GM21619 (cell line): ENCODE measurements around the gene NR2F2.

Source experiments
- ATAC-seq: cut with Tn5 transposase; IDR thresholded peaks from one replicate; pipeline ENCODE4 v1.9.1; 2021; ENCODE audit not compliant: unreplicated experiment

The NR2F2 gene

DNA sequence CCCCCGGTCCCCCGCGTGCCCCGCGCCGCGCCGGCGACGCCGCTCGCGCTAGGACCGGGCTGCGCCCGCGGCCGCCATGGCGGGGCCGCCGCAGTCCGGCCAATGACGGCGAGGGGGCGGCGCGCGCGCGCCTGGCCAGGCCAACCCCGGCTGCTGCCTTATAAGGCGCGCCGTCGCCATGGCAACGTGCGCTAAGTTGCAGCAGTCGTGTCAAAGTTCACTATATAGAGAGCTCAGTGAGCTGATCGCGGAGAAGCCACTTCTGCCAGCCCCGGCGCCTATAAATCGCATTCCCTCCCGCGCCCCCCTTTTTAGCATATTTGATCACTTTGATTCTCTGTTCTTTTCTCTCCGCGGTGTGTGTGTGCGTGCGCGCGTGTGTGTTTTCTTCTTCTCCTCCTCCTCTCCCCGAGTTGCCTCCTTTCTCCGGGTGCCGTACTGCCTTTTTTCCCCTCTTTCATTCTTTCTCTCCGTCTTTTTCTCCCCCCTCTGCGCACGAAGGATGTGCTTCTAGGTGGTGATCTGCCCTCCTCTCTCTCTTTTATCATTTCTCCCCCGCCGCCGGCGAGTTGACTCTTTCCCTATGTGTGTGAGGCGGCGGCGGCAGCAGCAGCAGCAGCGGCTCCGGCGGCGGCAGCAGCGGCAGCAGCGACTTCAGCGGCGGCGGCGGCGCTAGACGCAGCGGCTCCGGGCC, at the start of gene NR2F2:
Gene NR2F2, plus strand, starts transcription at position 251 of the 694 bp plus-strand sequence. CDS start 1,406 bp downstream, outside the sequence.
- peak; percentile 68 for ATAC-seq

GRCh38 chr15:96285305-96285704, 45.2 kb upstream of the NR2F2 start:
- ATAC-seq = no peak

- no peak for ATAC-seq
Observed at GRCh38 chr15:96285729-96286254, 44.7 kb upstream of the NR2F2 start.

GRCh38 chr15:96290679-96291078, 39.8 kb upstream of the NR2F2 start:
- no peak for ATAC-seq

GRCh38 chr15:96292635-96293034, 37.9 kb upstream of the NR2F2 start:
- ATAC-seq = no peak

DNA sequence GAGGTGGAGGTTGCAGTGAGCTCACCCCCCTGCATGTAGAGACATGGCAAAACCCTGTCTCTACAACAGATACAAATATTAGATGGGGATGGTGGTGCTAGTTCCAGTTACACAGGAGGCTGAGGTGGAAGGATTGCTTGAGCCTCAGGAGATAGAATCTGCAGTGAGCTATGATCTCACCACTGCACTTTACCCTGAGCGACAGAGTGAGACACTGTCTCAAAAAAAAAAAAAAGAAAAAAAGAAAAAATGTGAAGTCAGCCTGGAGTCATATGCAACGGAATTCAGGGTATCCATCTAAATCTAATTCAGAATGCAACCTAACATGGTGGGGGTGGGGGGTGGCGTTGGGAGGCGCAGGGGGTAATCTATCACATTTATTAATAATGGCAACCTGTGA, 37.1 kb upstream of the NR2F2 start:
- ATAC-seq = no peak

GRCh38 chr15:96294766-96295165, 35.7 kb upstream of the NR2F2 start:
- ATAC-seq = no peak

- no peak for ATAC-seq
Observed at GRCh38 chr15:96296264-96296663, 34.2 kb upstream of the NR2F2 start.

DNA sequence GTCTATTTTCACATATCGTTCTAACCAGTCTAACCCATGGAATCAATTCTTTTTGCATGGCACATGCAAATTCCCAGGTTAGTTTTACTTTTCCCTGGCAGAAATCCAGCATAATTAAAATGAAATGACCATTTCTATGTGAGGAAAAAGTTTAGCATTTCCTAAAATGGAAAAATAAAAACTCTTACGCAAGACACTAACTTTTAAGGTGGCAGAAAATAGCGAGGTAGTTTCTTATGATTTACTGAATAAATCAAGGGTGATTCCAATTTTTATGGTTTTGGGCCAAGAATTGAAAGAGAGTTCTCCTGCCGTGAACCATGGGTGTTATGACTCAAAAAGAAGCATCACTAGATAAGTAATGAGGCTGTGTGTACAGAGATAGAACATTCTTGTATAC, 32.7 kb upstream of the NR2F2 start:
- no peak for ATAC-seq

DNA sequence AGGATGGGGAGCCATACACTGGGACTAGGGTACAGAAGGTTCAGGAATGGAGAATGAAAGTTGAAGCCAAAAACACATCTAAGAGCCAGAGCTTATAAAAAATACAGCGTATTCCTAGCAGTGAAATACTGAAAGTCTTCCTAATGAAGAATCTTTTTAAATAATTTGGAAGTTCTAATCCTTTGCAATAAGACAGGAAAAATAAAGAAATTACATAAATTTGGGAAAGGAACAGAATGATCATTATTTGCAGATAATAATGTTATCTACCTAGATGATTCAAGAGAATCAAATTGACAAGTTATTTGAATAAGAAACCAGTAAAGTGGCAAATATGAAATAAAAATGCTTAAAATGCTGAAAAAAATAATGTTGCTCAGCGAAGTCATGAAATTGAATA, 32.3 kb upstream of the NR2F2 start:
- no peak for ATAC-seq

DNA sequence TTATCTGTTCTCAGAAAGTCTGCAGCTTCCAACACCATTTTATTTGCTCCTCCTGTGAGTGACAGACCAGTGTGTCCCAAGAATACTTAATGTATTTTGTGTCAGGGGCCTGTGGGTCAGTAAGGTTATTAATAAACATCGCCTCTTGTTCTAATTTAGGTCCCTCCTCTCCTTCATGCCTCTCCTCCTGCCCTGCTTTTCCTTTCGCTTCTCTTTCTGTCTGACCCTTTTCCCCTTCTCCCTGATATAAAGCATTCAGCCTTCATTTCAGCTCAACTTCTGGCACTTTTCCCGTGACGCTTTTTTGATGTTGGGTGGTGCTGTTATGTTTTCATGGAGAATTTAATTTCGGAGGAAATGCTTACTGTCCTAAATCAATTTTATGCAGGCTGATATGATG, 29.7 kb upstream of the NR2F2 start:
- ATAC-seq = no peak

DNA sequence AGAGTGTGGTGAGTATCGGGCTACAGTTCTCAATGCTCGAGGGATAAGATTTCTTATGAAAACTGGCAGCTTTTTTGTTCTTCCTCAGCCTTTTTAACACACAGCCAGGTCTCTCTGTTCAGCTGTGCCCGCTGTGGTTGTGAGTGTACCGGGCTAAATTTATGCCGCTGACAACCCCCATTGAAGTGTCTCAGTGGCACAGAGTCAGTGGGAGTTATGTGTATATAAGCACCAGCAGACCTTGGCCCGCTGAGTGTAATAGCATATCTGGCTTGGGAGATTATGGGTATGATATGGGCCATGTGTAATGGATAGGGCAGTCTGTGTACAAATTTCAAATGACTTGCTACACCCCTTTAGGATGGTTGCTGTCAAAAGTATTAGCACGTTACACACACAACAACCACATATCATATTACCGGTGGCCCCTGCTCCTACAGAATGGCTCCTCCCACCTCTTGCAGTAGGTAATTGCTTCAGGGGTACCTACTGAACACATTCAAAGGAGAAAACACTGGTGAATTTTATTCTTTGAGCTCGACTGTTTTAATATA, 26.9 kb upstream of the NR2F2 start:
- ATAC-seq = no peak

GRCh38 chr15:96304839-96305238, 25.7 kb upstream of the NR2F2 start:
- no peak for ATAC-seq

GRCh38 chr15:96306321-96306720, 24.2 kb upstream of the NR2F2 start:
- ATAC-seq = no peak

DNA sequence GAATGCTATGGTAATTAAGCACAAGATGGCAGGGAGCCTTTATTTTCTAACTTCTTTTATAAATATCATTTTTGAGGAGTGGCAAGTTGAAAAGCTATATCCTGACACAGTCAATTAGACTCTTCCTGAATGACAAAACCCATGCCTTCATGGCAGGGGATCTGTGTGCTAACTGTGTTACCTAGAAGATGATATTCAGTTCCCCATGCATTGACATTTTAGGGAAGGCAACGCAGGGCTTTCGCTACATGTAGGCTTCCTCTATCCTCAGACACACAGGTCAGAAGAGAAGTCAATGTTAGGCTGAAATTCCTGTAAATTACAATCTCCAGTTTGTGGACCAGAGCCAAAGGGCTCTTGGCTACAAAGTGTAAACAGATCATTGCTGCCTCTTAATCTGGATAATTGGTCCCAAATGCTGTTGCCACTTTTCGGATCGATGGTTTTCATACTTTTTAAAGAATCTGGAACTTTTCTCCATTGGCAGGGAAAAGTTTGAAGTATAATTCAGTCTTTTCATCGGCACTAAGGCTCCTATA, 22.6 kb upstream of the NR2F2 start:
- no peak for ATAC-seq

DNA sequence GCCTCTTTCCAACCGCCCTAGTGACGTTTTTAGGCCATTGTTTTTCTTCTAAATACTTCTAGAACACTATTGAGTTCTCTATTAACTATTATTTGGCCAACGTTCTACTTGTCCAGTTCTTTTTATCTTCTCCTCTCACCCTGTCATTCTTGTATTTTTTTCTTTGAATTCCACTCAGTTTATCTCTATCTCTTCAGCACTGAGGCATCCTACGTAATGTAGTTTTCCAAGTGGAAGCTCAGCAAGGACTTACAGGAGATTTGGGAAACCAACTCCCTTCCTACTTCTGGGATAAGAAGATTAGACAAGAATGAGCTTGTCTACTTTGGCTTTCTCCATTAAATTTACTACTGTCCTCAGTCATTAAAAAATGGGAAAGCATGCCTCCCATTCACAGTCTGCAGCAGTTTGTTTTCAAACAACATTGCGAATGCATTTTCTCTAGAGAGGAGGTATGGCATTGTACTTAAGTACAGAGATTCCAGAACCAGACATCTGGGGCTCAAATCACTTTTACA, 21.3 kb upstream of the NR2F2 start:
- no peak for ATAC-seq

GRCh38 chr15:96311256-96311955, 19.1 kb upstream of the NR2F2 start:
- ATAC-seq = no peak

- ATAC-seq = no peak
Observed at GRCh38 chr15:96311956-96312294, 18.6 kb upstream of the NR2F2 start.

DNA sequence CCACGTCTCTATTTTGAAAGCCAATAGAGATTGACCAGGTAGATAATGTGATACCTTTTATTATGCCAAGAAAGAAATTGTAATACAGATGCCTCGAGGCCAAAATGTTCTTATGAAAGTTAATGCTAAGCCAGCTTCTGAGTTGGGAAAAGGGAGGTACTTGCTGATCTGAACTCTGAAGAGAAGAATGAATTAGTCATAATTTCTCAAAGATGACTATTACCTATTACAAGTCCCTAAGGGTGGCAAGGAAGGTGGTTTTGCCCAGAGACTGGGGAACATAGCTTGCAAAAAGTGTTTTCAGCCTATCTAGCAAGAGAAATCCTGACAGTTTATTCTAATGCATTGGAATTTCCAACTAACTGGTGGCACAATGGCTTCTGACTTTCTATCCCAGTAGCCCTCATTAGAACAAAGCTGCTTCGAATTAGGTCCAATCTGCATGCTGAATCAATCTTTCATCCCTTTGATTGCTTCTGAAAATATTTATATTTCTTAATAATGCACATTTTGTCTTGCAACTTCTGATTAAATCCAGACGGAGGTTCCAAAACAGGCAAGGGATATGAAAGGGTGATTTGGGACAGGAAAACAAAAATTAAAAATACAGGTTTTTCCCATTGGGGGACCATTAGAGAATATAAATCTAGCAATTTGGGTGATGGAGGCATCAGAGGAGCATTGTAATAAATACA, 17.7 kb upstream of the NR2F2 start:
- ATAC-seq = no peak

GRCh38 chr15:96314518-96314917, 16.0 kb upstream of the NR2F2 start:
- no peak for ATAC-seq

DNA sequence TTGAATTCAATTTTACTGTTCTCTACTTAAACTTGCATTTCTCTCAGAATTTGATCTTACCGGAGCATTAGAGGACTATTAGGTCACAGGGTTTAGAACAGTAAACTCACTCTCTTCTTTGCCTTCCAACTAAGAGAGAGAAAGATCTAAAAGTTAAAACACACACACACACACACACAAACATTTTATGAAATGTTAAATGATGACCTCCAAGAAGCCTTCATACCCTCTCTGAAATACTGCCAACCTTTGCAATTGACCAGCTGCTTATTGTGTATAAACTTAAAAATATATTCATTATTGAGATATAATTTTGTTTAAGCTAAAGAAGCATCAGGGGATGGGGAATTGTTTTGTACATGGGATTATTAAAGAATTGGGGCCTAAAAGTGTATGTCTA, 15.5 kb upstream of the NR2F2 start:
- no peak for ATAC-seq
